SW 1271 (cell line): ENCODE results near the gene PKN2.
"Not testable (repeated sequence)": the region's sequence is repeated elsewhere in the genome, so short reads cannot be mapped to it uniquely, and the experiment has no call there.

Experiments used
- DNase-seq, 2 experiments: peaks; one replicate each; lab custom pipeline; 2025; lab: John Stamatoyannopoulos, UW

PKN2 gene

GRCh38 chr1:88880717-88881116 lies 196.6 kb downstream of the PKN2 start:
- not testable (repeated sequence) for DNase-seq

- DNase-seq: no peak
Observed at GRCh38 chr1:88883156-88883555, 199.1 kb downstream of the PKN2 start.
